Measurements from ENCODE around the gene PRSS36.

The PRSS36 gene

GRCh38 chr16:31094424-31095120 is 55.3 kb downstream of the PRSS36 start, which contains the start of gene VKORC1:
TSS of gene VKORC1 (minus strand) at chr16:31094797. CDS start at chr16:31094729, 68 bp downstream.
- DNase-seq: peak; percentile 98

GRCh38 chr16:31094088-31094423 is 55.8 kb downstream of the PRSS36 start:
- DNase-seq: no peak

GRCh38 chr16:31093132-31093703 is 56.6 kb downstream of the PRSS36 start:
- DNase-seq: peak; percentile 49

- DNase-seq: no peak
Measured at GRCh38 chr16:31092330-31092729, 57.5 kb downstream of the PRSS36 start.

GRCh38 chr16:31090540-31090939 is 59.3 kb downstream of the PRSS36 start:
- DNase-seq: peak; percentile 45

GRCh38 chr16:31089199-31089598 is 60.7 kb downstream of the PRSS36 start:
- no peak for DNase-seq
